ENCODE measurements around the gene ATG101.
A peak's percentile ranks its signal among the peaks of the same experiment; 100 is the strongest.

Gene ATG101

DNA sequence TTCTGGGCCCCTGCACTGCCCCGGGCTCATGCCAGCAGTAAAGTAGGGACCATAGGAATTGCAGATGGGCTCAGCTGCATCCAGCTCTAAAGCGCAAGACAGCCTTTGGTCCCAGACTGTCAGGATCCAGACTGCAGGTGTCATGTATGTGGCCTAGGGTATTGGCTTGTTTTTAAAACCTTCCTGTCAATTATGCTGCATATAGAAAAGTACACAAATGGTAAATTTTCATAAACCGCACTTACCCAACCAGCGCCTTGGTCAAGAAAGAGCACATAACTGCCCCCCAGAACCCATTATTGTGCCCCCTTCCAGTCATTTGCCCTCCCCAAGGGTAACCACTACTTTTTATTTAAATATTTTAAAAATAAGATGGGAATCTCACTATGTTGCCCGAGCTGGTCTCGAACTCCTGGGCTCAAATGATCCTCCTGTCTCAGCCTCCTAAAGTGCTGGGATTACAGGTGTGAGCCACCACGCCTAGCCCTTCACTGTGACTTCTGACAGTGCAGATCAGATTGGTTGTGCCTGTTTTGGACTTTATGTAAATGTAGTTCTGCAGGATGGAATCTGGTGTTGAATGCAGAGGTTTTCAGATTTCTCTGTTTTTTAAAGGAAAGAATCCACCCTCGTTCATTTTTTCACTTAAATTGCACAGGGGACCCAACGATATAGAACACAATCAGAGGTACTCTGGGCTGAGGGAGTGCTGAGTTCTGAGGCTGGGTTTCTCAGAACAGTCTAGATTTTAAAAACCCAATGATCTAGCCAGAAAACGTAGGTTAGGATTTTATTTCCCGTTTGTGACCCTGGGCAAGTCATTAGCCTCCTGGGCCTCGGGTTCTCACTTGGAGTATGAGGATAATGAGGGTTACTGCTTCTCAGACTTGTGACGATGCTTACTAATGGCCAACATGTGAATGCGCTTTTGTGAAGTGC lies 11.9 kb upstream of the ATG101 start:
- no peak overlapping the region for H3K4me2 ChIP-seq (ENCODE audit: low read length)
- no peaks in the 10 kb centered on the region for H3K27me3 ChIP-seq (ENCODE audit: control insufficient read depth, low read length)
- no peaks in the 10 kb centered on the region for H4K20me1 ChIP-seq (ENCODE audit: control insufficient read depth, insufficient read depth, low read depth, low read length)
- H3K4me3 ChIP-seq (ENCODE audit: low read length) = no peak overlapping the region
- H3K36me3 ChIP-seq (ENCODE audit: control insufficient read depth, low read length) = peaks cover 42% of the 10 kb centered on the region
- no peak for TF ChIP-seq EZH2phosphoT487 (IDR thresholded peaks at IDR 0.05; ENCODE audit: borderline replicate concordance, low read length)
- TF ChIP-seq, protein P1, sequence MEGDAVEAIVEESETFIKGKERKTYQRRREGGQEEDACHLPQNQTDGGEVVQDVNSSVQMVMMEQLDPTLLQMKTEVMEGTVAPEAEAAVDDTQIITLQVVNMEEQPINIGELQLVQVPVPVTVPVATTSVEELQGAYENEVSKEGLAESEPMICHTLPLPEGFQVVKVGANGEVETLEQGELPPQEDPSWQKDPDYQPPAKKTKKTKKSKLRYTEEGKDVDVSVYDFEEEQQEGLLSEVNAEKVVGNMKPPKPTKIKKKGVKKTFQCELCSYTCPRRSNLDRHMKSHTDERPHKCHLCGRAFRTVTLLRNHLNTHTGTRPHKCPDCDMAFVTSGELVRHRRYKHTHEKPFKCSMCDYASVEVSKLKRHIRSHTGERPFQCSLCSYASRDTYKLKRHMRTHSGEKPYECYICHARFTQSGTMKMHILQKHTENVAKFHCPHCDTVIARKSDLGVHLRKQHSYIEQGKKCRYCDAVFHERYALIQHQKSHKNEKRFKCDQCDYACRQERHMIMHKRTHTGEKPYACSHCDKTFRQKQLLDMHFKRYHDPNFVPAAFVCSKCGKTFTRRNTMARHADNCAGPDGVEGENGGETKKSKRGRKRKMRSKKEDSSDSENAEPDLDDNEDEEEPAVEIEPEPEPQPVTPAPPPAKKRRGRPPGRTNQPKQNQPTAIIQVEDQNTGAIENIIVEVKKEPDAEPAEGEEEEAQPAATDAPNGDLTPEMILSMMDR (IDR thresholded peaks at IDR 0.05; ENCODE audit: low read depth, low read length, poor library complexity, severe bottlenecking) = no peak
- H3K9me3 ChIP-seq (ENCODE audit: control insufficient read depth, insufficient read depth, low read length) = no peaks in the 10 kb centered on the region
- H3F3A ChIP-seq (ENCODE audit: control insufficient read depth, insufficient read depth) = peaks cover 3% of the 10 kb centered on the region; the same call in 1 of the 2 replicates
- H3K79me2 ChIP-seq (ENCODE audit: control insufficient read depth, low read length) = 0 out of 2 replicates have a peak, but pooled peaks cover 1% of the 10 kb centered on the region
- H3K9me2 ChIP-seq (replicated peaks; ENCODE audit: control insufficient read depth, low read length) = no peaks in the 10 kb centered on the region
- H3K4me1 ChIP-seq (ENCODE audit: control insufficient read depth, low read length) = peaks cover 18% of the 10 kb centered on the region
- H3K27ac ChIP-seq (ENCODE audit: low read depth, low read length) = no peak overlapping the region

DNA sequence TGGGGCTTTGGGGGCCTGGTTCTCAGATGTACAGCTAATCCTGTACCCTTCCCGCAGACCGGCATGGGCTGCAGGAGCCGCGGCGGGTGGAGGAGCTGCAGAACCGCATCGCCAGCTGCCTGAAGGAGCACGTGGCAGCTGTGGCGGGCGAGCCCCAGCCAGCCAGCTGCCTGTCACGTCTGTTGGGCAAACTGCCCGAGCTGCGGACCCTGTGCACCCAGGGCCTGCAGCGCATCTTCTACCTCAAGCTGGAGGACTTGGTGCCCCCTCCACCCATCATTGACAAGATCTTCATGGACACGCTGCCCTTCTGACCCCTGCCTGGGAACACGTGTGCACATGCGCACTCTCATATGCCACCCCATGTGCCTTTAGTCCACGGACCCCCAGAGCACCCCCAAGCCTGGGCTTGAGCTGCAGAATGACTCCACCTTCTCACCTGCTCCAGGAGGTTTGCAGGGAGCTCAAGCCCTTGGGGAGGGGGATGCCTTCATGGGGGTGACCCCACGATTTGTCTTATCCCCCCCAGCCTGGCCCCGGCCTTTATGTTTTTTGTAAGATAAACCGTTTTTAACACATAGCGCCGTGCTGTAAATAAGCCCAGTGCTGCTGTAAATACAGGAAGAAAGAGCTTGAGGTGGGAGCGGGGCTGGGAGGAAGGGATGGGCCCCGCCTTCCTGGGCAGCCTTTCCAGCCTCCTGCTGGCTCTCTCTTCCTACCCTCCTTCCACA lies 11.0 kb upstream of the ATG101 start:
- H3K9me3 ChIP-seq (ENCODE audit: control insufficient read depth, insufficient read depth, low read length) = no peaks in the 10 kb centered on the region
- H3F3A ChIP-seq (ENCODE audit: control insufficient read depth, insufficient read depth) = peaks cover 3% of the 10 kb centered on the region; the same call in 1 of the 2 replicates
- H3K4me3 ChIP-seq (ENCODE audit: low read length) = no peak overlapping the region
- H3K4me2 ChIP-seq (ENCODE audit: low read length) = no peak overlapping the region
- H3K4me1 ChIP-seq (ENCODE audit: control insufficient read depth, low read length) = peaks cover 16% of the 10 kb centered on the region
- H4K20me1 ChIP-seq (ENCODE audit: control insufficient read depth, insufficient read depth, low read depth, low read length) = no peaks in the 10 kb centered on the region
- H3K9me2 ChIP-seq (replicated peaks; ENCODE audit: control insufficient read depth, low read length) = no peaks in the 10 kb centered on the region
- H3K27ac ChIP-seq (ENCODE audit: low read depth, low read length) = 0 out of 2 replicates have a peak overlapping the region, but pooled peaks have one; percentile 4
- H3K27me3 ChIP-seq (ENCODE audit: control insufficient read depth, low read length) = no peaks in the 10 kb centered on the region
- no peaks in the 10 kb centered on the region for H3K79me2 ChIP-seq (ENCODE audit: control insufficient read depth, low read length)
- H3K36me3 ChIP-seq (ENCODE audit: control insufficient read depth, low read length) = peaks cover 42% of the 10 kb centered on the region
- no peak for TF ChIP-seq EZH2phosphoT487 (IDR thresholded peaks at IDR 0.05; ENCODE audit: borderline replicate concordance, low read length)
- TF ChIP-seq, protein P1 (IDR thresholded peaks at IDR 0.05; ENCODE audit: low read depth, low read length, poor library complexity, severe bottlenecking) = no peak

DNA sequence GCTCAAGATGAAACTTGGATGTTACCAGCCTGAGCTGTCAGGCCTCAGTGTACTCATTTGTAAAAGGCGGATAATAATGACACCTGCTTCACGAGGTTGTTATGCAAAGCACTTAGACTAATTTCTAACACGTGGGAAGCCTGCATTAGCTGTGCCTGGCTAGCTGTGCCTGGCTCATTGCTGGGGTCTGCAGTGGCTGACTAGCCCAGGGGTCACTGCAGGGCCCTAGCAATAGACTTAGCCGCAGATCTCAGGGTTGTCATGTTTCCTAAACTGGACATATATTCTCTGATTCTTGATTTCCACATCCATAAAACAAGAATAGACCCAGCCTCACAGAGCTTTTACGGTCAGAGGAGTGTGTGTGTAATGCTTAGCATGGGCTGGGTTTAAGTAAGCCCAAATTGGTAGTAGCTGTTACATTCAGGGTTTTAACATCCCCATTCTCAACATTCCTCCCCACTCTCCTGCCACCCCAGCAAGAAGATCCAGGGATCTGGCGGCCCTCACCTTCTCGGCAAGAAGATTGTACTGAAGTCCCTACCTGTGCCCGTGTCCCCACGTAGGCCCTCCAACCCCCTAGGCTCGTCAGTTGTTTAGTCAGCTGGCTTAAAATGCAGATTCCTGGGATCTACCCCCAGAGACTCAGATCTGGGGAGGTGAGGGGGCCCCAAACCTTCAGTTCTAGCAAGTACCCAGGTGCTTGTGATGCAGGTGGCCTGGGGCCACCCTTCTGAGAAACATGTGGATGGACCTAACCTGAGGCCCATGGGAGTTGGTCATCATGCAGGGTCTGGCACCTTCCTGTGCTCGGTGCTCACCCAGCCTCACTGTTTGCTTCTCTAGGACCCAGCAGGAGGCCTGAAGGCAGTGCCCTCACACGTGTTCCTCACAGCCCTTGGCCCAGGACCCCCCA lies 9.9 kb upstream of the ATG101 start:
- no peak overlapping the region for H3K4me3 ChIP-seq (ENCODE audit: low read length)
- H3K36me3 ChIP-seq (ENCODE audit: control insufficient read depth, low read length) = peaks cover 34% of the 10 kb centered on the region
- H3K79me2 ChIP-seq (ENCODE audit: control insufficient read depth, low read length) = no peaks in the 10 kb centered on the region
- H3K9me3 ChIP-seq (ENCODE audit: control insufficient read depth, insufficient read depth, low read length) = no peaks in the 10 kb centered on the region
- no peaks in the 10 kb centered on the region for H4K20me1 ChIP-seq (ENCODE audit: control insufficient read depth, insufficient read depth, low read depth, low read length)
- H3K27me3 ChIP-seq (ENCODE audit: control insufficient read depth, low read length) = no peaks in the 10 kb centered on the region
- no peaks in the 10 kb centered on the region for H3K9me2 ChIP-seq (replicated peaks; ENCODE audit: control insufficient read depth, low read length)
- H3K4me2 ChIP-seq (ENCODE audit: low read length) = peak overlapping the region; percentile 12; the same call in 1 of the 2 replicates
- peaks cover 3% of the 10 kb centered on the region; the same call in 1 of the 2 replicates for H3F3A ChIP-seq (ENCODE audit: control insufficient read depth, insufficient read depth)
- peaks cover 16% of the 10 kb centered on the region for H3K4me1 ChIP-seq (ENCODE audit: control insufficient read depth, low read length)
- no peak overlapping the region for H3K27ac ChIP-seq (ENCODE audit: low read depth, low read length)
- no peak for TF ChIP-seq EZH2phosphoT487 (IDR thresholded peaks at IDR 0.05; ENCODE audit: borderline replicate concordance, low read length)
- TF ChIP-seq, protein P1 (IDR thresholded peaks at IDR 0.05; ENCODE audit: low read depth, low read length, poor library complexity, severe bottlenecking) = no peak
